Neuronal stem cell (in vitro differentiated cells): ENCODE results near the gene DUOXA1.

ENCODE experiments used
- DNase-seq: peaks from one replicate; pipeline ENCODE4 v3.0.0-alpha.2; 2013; ENCODE audit warnings: low spot score
- H2AFZ ChIP-seq: one replicate; pipeline ENCODE4 v1.6.1; 2013; ENCODE audit warnings: mild to moderate bottlenecking, low read length, inconsistent platforms
- H2AK5ac ChIP-seq: 2 replicates; pipeline ENCODE4 v1.6.1; 2013; ENCODE audit warnings: low read depth, mild to moderate bottlenecking, inconsistent platforms, low read length, moderate library complexity, mixed read lengths
- H2BK120ac ChIP-seq: 2 replicates; pipeline ENCODE4 v1.6.1; 2013; ENCODE audit warnings: low read depth, mild to moderate bottlenecking, inconsistent platforms, low read length, moderate library complexity, mixed read lengths
- H2BK12ac ChIP-seq: one replicate; pipeline ENCODE4 v1.6.1; 2013; ENCODE audit warnings: low read length, inconsistent platforms
- H2BK15ac ChIP-seq: 2 replicates; pipeline ENCODE4 v1.6.1; 2013; ENCODE audit warnings: mild to moderate bottlenecking, low read length, inconsistent platforms, mixed read lengths
- H2BK5ac ChIP-seq: one replicate; pipeline ENCODE4 v1.6.1; 2013; ENCODE audit warnings: inconsistent platforms, mild to moderate bottlenecking, low read length, moderate library complexity
- H3K14ac ChIP-seq: one replicate; pipeline ENCODE4 v1.6.1; 2013; ENCODE audit warnings: low read length, inconsistent platforms
- H3K18ac ChIP-seq: 2 replicates; pipeline ENCODE4 v1.6.1; 2013; ENCODE audit warnings: low read length, inconsistent platforms
- H3K23ac ChIP-seq: 2 replicates; pipeline ENCODE4 v1.6.1; 2013; ENCODE audit warnings: low read depth, mild to moderate bottlenecking, mixed read lengths, low read length, inconsistent platforms; ENCODE audit not compliant: poor library complexity
- H3K27ac ChIP-seq: replicated peaks from 3 replicates; pipeline ENCODE4 v1.5.1; 2013; ENCODE audit warnings: low read length, inconsistent platforms
- H3K27me3 ChIP-seq, 3 experiments: 2 replicates each; pipeline ENCODE4 v1.6.1; 2013; ENCODE audit warnings: low read length in 3 of 3, mild to moderate bottlenecking in 2 of 3, inconsistent platforms in 1 of 3, low read depth in 1 of 3, mixed read lengths in 1 of 3, moderate library complexity in 1 of 3; ENCODE audit not compliant: control insufficient read depth in 3 of 3, insufficient read depth in 3 of 3
- H3K36me3 ChIP-seq, 2 donors: replicated peaks in 1 of 2; 2 replicates each; pipeline ENCODE4 v1.6.1; 2013; ENCODE audit warnings: low read length in 2 of 2; ENCODE audit not compliant: control insufficient read depth in 2 of 2, insufficient read depth in 2 of 2
- H3K4ac ChIP-seq: 2 replicates; pipeline ENCODE4 v1.6.1; 2013; ENCODE audit warnings: inconsistent platforms, mild to moderate bottlenecking, low read length, moderate library complexity
- H3K4me1 ChIP-seq, 2 donors: 1 replicate in 1 of 2; 2 replicates in 1 of 2; pipeline ENCODE4 v1.6.1; 2013; ENCODE audit warnings: low read length in 2 of 2, low read depth in 1 of 2; ENCODE audit not compliant: control insufficient read depth in 2 of 2, insufficient read depth in 1 of 2
- H3K4me2 ChIP-seq: one replicate; pipeline ENCODE4 v1.6.1; 2013; ENCODE audit warnings: mild to moderate bottlenecking, low read length, inconsistent platforms; ENCODE audit not compliant: insufficient read depth, poor library complexity, severe bottlenecking
- H3K4me3 ChIP-seq, 2 donors: 2 replicates each; pipeline ENCODE4 v1.5.1; 2013; ENCODE audit warnings: low read length in 2 of 2, mild to moderate bottlenecking in 2 of 2, inconsistent platforms in 1 of 2, moderate library complexity in 1 of 2
- H3K79me1 ChIP-seq: one replicate; pipeline ENCODE4 v1.6.1; 2013; ENCODE audit warnings: low read depth, mild to moderate bottlenecking, inconsistent platforms, low read length, moderate library complexity
- H3K9ac ChIP-seq: one replicate; pipeline ENCODE4 v1.6.1; 2013; ENCODE audit warnings: mild to moderate bottlenecking, low read depth, low read length, inconsistent platforms; ENCODE audit not compliant: poor library complexity
- H3K9me3 ChIP-seq, 2 donors: replicated peaks in 1 of 2; 2 replicates each; pipeline versions ENCODE3 to v1.6.1; 2013; ENCODE audit warnings: low read length in 2 of 2, mild to moderate bottlenecking in 2 of 2, inconsistent platforms in 1 of 2, low read depth in 1 of 2, mixed read lengths in 1 of 2, moderate library complexity in 1 of 2; ENCODE audit not compliant: control insufficient read depth in 2 of 2, insufficient read depth in 1 of 2
- H4K8ac ChIP-seq: one replicate; pipeline ENCODE4 v1.6.1; 2013; ENCODE audit warnings: low read depth, mild to moderate bottlenecking, inconsistent platforms, low read length, moderate library complexity
- H4K91ac ChIP-seq: one replicate; pipeline ENCODE4 v1.6.1; 2013; ENCODE audit warnings: low read length, low read depth, mild to moderate bottlenecking, inconsistent platforms; ENCODE audit not compliant: poor library complexity
- WGBS, 2 donors: extraction: QIAGEN DNeasy Blood & Tissue Kit; methylation state at CpG; one replicate each; pipeline ENCODE4 v1.1.7; 2013; ENCODE audit warnings: missing lambda C conversion rate in 2 of 2, mixed read lengths in 1 of 2; ENCODE audit not compliant: insufficient read length in 2 of 2, insufficient replicate concordance in 1 of 2; ENCODE audit errors: extremely low coverage in 2 of 2; 5-methylcytosine and 5-hydroxymethylcytosine counted together

The DUOXA1 gene

GRCh38 chr15:45122719-45123118, 7.0 kb downstream of the DUOXA1 start:
- peaks cover 0 to 75% (median 40%) of the 10 kb centered on the region in 3 experiments for H3K27me3 ChIP-seq

DNA sequence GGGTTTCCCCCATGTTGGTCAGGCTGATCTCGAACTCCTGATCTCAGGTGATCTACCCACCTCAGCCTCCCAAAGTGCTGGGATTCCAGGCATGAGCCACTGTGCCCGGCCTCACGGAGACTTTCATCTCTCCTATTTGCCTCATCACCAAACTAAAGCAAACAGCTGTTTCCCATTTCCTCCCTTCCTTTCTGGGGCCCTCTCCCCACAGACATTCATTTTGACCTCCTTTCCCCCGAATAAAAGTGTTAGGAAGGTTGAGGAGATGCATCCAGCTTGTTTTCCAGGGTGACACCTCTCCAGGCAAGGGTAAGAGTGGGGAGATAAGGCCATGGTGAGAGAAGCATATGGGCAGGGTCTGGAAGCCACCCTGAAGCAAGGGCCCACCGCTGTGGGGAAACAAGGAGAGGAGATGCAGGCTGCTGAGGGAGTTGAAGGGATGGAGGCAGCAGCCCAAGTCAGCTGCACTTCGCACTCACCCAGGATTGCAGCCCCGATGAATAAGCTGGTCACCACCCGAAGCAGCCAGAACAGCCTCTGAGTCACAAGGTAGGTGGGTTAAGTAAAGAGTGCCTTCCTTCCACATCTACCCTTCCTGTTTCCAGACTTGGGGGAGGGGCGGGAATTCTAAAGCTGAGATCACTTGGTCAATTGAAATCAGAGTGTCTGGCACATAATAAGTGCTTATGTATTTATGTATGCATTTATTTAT, 7.8 kb downstream of the DUOXA1 start:
- no CpG with 5 or more reads among the region's 9 CpGs for WGBS, 2 donors
- Histone ChIP-seq H3K36me3 (no peaks in the 10 kb centered on the region), H2AK5ac (no peak overlapping the region), H3K27me3 (peaks cover 8 to 76% (median 45%) of the 10 kb centered on the region in 3 experiments), H2BK120ac (no peak overlapping the region), H3K27ac (no peak overlapping the region), H3K4me2 (no peak overlapping the region), H3K4ac (no peak overlapping the region), H2BK5ac (no peak overlapping the region), H2BK12ac (no peak overlapping the region), H2AFZ (no peak overlapping the region), H3K4me1 (peaks cover 4 to 6% of the 10 kb centered on the region in 2 donors), H2BK15ac (no peak overlapping the region), H3K18ac (no peak overlapping the region), H3K9me3 (no peaks in the 10 kb centered on the region), H4K91ac (no peak overlapping the region), H3K23ac (no peak overlapping the region), H3K79me1 (no peaks in the 10 kb centered on the region), H3K4me3 (no peak overlapping the region), H3K9ac (no peak overlapping the region), H4K8ac (no peak overlapping the region), H3K14ac (no peak overlapping the region)
- no peak for DNase-seq

More at GRCh38 chr15:45122719-45123118, 7.0 kb downstream of the DUOXA1 start:
- H3K36me3 ChIP-seq, result no peaks in the 10 kb centered on the region
- H3K4me1 ChIP-seq, result peaks cover 0 to 2% of the 10 kb centered on the region in 2 donors
- no peak overlapping the region for H2BK120ac ChIP-seq
- no peak overlapping the region for H3K18ac ChIP-seq
- no peak overlapping the region for H2AFZ ChIP-seq
- peak overlapping the region; percentile 20 for H3K23ac ChIP-seq
- no peak overlapping the region for H2BK5ac ChIP-seq
- no peak overlapping the region for H2BK12ac ChIP-seq
- H2AK5ac ChIP-seq, result no peak overlapping the region
- H3K4me3 ChIP-seq, result no peak overlapping the region
- no peak overlapping the region for H4K91ac ChIP-seq
- no peak overlapping the region for H3K14ac ChIP-seq
- no peak overlapping the region for H2BK15ac ChIP-seq
- no peak overlapping the region for H3K4me2 ChIP-seq
- DNase-seq, result no peak
- no CpG with 5 or more reads among the region's 7 CpGs for WGBS, 2 donors
- no peaks in the 10 kb centered on the region for H3K79me1 ChIP-seq
- no peak overlapping the region for H3K27ac ChIP-seq
- H3K4ac ChIP-seq, result no peak overlapping the region
- no peak overlapping the region for H3K9ac ChIP-seq
- H3K9me3 ChIP-seq, result no peaks in the 10 kb centered on the region
- H4K8ac ChIP-seq, result no peak overlapping the region

DNA sequence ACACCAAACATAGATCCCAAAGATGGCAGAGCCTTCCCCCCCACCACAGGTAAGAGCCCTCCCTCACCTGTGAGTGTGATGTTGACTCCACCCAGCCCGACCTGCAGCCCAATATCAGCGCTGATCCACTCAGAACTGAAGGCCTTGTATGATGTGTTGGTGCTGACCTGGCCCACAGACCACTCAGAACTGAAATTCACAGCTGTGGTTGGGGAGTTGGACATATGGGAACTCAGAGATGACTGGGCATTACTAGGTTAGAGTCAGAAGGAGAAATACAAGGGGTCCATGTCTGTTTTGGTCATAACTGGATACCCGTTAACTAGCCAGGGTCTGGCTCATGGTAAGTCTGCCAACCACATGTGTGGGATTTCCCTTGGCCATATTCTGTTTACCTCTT, 8.7 kb downstream of the DUOXA1 start:
- H2BK12ac ChIP-seq, result no peak overlapping the region
- H3K27me3 ChIP-seq, result peaks cover 16 to 79% (median 51%) of the 10 kb centered on the region in 3 experiments
- no CpG with 5 or more reads among the region's 3 CpGs for WGBS, 2 donors

GRCh38 chr15:45120081-45120972, 9.4 kb downstream of the DUOXA1 start:
- Histone ChIP-seq H3K79me1 (no peaks in the 10 kb centered on the region), H3K9ac (no peak overlapping the region), H2BK15ac (no peak overlapping the region), H3K36me3 (no peaks in the 10 kb centered on the region), H2BK120ac (no peak overlapping the region), H3K23ac (peak overlapping the region; percentile 66), H4K8ac (no peak overlapping the region), H2BK5ac (no peak overlapping the region), H3K9me3 (no peaks in the 10 kb centered on the region), H3K4me2 (no peak overlapping the region), H2AK5ac (no peak overlapping the region), H4K91ac (no peak overlapping the region), H3K4me3 (no peak overlapping the region), H3K14ac (peak overlapping the region; percentile 17), H3K4ac (peak overlapping the region; percentile 80), H3K27me3 (peaks cover 23 to 79% (median 52%) of the 10 kb centered on the region in 3 experiments), H2BK12ac (no peak overlapping the region), H3K27ac (no peak overlapping the region), H3K18ac (no peak overlapping the region), H3K4me1 (peaks cover 4 to 10% of the 10 kb centered on the region in 2 donors), H2AFZ (no peak overlapping the region)
- no peak for DNase-seq
- WGBS, 2 donors, result no CpG with 5 or more reads among the region's 10 CpGs

More for the DNA sequence above, 8.7 kb downstream of the DUOXA1 start:
- no peak overlapping the region for H2BK15ac ChIP-seq
- H3K79me1 ChIP-seq, result no peaks in the 10 kb centered on the region
- no peak overlapping the region for H3K9ac ChIP-seq
- no peak overlapping the region for H3K27ac ChIP-seq
- no peak overlapping the region for H2AK5ac ChIP-seq
- H2BK120ac ChIP-seq, result no peak overlapping the region
- no peak overlapping the region for H3K4ac ChIP-seq
- peaks cover 4 to 10% of the 10 kb centered on the region in 2 donors for H3K4me1 ChIP-seq
- H3K9me3 ChIP-seq, result no peaks in the 10 kb centered on the region
- no peaks in the 10 kb centered on the region for H3K36me3 ChIP-seq
- H3K14ac ChIP-seq, result no peak overlapping the region
- H4K91ac ChIP-seq, result no peak overlapping the region
- no peak overlapping the region for H4K8ac ChIP-seq
- H3K18ac ChIP-seq, result no peak overlapping the region
- H3K23ac ChIP-seq, result peak overlapping the region; percentile 32
- H2AFZ ChIP-seq, result no peak overlapping the region
- H2BK5ac ChIP-seq, result no peak overlapping the region
- DNase-seq, result no peak
- H3K4me3 ChIP-seq, result no peak overlapping the region
- no peak overlapping the region for H3K4me2 ChIP-seq
